GM18498 (cell line): Measurements from ENCODE around the gene SSBP3.

Experiments
- ATAC-seq: cut with Tn5 transposase; IDR thresholded peaks from one replicate; pipeline ENCODE4 v1.9.1; 2021; ENCODE audit warnings: mild to moderate bottlenecking, moderate library complexity; ENCODE audit not compliant: unreplicated experiment

SSBP3 gene

DNA sequence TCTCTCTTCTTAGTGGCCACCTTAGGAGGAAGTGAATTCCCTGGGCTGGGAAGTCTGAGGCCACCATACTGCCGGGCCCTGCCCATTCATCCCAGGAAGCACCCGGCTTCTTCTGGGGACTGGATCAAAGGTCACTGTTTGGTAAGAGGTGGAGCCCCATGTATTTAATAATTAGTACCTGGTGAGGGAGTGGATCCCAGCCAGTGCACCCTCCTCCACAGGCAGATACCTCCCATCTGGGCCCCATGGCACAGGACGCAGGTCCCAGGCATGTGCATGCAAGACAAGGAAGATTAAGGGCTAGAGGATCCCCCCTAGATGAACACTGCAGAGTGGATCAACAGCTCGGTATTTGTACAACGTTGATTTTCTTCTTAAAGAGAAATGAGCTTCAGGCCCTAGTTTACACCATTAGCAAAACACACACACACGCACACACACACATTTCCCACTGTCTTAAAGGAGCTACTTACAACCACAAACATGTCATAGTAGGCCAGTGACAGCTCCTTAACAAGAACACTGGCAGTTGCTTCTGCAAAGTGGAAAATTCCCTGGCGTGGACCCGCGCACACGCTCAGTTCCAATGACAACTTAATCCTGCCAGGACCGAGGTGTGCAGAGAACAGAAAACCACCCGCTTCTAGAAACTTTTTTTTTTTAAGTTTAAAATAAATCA, 115.5 kb downstream of the SSBP3 start:
- ATAC-seq, result no peak

DNA sequence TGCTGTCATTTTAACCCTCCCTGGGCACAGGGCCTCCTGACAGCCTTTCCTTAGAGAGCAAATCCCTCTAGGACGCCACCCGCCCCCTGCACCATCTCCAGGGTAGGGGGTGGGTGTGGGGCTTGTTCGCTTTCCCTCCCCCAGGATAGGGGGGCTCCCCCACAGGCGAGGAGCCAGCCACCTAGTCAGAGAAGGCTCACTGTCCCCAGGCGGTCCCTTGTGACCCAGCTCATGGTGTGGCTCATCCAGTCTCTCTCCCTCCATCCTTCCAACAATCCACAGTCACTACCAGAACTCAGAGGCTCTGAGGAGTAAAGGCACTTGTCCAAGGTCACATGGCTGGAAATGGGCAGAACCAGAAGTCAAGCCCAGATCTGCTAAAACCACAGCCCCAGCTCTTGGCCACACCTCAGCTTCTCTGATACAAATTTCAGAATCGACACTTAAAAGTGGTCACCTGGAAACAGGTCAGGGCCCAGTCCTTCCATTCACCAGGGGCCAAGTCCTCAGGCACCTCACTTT, 116.4 kb downstream of the SSBP3 start:
- ATAC-seq, result no peak

DNA sequence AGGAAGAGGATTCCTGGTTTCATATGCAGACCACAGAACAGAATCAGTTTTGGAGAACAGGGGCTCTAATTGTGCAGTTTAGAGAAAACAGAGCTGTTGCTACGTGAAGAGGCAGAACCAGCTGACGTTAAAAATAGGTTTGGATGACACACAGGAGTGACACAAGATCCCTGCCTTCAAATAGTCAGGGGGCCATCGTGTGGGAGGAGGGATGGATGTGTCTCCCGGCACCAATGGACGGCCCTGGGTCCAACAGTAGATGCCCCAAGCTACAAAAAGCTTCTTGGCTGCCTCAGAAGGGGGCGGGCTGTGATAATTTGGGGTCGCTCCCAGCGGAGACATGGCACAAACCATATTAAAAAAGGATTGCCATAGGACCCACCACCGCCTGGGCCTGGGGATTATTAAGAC, 118.4 kb downstream of the SSBP3 start:
- ATAC-seq, result no peak

DNA sequence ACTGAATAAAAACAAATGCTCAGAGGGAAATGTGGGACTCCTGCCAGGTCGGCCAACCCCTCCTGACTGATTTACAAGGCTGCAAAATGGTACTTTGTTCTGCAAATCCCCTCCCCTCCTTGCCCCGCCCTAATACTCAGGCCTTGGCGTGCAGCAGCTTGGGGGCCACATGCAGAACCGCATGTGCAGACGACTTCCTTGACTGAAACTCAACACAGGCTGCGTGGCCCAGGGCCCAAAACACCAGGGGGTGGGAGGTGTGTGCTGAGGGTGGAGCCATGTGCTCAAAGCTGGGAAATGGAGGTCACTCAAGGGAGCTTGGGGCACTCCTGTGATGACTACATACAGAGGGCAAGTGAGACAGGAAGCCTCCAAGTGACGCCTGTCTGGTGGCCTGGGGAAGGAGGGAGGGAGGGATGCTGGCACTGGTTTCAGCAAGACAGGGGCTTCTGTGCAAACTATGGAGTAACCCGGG, 119.0 kb downstream of the SSBP3 start:
- ATAC-seq, result no peak

DNA sequence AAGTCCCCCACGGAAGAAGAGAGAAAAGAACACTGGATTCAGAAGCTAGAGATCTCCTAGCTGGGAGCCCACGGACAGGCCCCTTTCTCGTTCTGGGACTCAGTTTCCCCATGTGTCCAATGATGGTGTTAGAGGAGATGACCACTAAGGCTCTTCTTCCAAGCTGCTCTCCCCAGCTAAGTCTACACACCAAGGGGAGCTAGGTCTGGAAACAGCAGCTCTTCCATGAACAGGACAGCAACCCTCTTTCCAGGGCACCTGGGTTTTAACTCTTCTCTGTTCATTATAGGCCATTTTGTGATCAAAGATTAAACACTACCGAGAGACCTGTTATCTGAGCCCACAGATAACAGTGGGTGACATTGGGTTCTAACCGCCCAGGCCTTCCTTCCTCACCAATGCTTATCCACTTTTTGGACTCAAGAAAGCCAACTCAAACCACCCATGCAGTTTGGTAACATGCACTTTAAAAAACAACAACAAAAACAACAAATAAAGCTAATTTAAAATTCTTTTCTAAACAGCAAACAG, 120.3 kb downstream of the SSBP3 start:
- ATAC-seq, result no peak

DNA sequence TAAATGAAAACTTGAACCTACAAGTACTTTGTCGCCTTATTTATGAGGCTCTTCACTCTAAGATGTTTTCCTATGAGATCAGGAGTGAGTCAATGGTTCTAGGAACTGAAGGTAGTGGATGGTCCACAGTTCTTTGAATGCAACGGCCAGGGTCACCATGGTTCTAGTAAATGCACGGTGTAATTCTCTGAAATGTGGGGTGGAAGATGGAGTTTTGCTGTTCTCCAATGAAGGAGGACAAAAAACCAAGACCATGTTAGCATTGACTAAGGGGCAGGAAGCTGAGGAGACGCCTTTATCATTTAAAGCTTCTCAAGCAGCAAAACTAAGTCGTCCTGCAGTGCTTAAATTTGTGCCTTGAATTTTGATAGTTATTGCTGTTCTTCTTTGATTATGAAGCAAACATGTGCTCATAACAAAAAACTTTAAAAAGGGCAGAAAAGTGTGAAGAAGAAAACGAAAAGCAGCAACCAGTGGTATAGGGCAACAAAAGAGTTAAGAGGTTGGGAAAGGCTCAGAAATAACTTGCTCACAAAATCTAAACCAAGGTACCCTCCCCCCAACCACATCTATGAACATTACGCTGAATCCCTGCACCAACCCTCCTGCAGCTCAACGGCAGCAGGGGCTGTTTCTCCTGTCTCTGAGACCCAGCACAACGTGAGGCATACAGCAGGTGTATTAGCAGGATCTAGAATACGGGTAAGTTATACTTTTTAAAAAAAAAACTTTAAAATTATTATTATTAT, 121.2 kb downstream of the SSBP3 start:
- no peak for ATAC-seq

DNA sequence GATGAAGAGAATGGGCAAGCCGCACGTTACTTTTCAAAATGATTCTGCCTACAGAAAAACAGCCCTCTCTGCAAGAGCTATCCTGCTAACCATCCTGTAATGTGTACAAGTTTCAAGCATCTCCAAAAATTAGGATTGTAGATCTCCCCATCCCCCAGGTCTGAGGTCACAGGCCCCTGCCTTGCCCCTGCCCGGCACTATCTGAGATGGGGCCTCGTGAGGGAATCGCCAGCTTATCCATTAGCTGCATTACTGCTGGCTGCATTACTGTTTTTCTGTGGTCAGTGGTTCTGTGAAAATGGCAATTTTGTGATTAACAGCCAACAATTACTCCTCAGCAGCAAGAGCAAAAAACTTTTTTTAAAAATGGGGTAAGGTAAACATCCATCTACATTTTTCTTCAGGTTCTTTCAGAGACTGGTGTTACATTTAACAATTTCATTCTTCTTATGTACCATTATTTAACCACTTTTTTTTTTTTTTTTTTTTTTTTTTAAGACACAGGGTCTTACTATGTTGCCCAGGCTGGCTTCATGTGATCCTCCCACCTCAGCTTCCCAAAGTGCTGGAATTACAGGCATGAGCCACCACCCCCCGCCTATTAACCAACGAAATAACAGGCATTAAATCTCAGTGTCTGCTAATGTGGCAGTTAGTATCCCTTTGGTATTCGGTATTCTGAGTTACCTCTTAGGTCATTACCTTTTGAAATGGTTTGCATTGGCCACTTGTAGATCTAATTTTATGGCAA, 122.4 kb downstream of the SSBP3 start:
- no peak for ATAC-seq

DNA sequence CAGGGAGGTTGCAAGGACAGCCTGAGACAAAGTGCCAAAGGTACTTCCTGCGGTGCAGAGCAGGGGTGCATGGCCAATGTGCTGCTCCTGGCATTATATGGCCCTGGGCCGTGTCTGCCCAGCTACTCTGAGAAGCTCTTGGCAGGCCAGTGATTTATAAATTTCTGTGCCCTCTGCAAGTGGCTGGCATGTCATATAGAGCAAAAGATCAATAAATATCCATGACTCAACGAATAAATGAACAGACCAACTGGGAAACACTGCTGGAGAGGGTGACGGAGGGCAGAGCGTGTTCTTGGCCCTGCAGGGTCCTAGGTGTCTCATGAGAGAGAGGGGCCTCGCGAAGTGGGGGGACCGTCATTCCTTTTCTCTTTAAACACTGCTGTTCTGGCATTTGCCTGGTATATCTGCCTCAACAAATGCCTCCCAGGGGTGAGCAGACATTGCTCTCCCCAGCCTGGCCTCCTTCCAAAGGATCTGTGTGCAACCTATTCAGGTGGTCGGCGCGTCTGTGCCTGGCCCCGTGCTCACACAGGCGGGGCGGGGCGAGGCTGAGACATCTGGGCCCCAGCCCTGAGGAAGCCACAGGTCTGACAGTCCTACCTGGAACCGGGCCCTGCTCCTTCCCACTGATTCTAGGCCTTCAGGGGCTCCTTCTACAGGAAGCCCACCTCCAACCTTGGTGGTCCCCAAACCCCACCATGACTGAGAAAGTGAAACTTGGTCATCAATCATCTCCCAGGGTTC, 123.9 kb downstream of the SSBP3 start:
- ATAC-seq, result no peak

DNA sequence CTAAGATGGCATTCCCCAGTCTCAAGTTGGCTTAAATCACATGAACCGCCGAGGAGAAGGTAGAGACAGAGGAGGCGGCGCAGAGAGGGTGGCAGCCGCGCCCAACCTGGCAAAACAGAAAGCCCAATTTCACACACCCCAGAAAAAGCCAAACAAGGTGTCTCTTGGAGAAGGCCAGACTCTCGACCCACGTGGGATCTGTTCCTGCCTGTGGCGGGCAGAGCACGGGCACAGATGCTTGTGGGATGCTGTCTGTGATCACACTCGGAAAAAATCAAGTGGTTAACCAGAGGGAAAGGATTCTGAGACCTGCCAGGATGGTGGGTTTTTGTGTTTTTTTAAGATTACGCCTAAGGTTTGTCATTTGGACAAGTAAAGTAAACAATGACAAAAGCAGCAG, 125.5 kb downstream of the SSBP3 start:
- ATAC-seq, result no peak

DNA sequence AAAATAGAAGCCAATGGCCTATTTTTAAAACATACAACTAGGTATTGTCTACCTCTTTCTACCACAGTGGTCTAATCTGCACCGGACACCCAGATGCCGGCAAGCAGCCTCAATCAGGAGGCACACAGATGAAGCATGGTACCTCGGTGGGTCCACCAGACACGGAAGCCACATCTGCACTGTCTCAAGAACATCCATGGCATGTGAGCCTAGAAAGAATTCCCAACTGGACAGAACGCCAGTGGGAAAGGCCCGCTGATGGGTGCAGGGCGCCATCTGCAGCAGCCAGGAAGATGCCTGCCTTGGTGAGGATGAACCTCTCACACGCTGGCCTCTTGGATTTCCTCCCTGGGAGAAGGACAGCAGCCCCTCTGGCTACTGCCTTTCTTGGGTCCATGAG, 126.7 kb downstream of the SSBP3 start:
- ATAC-seq, result no peak

DNA sequence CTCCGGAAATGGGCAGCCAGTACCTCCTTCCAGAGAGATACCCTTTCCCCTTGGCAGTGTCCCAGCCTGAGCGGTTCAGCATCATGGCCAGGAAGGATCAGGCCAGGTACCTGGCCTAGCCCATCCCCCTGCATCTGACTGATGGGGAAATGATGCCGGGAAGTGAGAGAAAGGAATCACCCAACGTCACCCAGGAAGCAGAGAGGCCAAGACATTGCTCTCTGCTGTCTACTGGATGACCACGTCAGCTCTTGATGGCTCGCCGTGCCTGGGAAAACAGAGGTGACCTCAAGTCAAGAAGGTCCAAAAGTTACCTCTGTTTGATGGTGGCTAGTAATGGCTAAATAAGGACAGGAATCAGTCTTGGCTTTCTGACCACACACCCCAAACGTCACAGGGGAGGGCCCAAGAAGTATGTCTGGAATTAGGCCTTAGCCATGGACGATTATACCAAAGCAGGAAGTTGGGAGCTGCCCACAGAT, 127.2 kb downstream of the SSBP3 start:
- no peak for ATAC-seq

DNA sequence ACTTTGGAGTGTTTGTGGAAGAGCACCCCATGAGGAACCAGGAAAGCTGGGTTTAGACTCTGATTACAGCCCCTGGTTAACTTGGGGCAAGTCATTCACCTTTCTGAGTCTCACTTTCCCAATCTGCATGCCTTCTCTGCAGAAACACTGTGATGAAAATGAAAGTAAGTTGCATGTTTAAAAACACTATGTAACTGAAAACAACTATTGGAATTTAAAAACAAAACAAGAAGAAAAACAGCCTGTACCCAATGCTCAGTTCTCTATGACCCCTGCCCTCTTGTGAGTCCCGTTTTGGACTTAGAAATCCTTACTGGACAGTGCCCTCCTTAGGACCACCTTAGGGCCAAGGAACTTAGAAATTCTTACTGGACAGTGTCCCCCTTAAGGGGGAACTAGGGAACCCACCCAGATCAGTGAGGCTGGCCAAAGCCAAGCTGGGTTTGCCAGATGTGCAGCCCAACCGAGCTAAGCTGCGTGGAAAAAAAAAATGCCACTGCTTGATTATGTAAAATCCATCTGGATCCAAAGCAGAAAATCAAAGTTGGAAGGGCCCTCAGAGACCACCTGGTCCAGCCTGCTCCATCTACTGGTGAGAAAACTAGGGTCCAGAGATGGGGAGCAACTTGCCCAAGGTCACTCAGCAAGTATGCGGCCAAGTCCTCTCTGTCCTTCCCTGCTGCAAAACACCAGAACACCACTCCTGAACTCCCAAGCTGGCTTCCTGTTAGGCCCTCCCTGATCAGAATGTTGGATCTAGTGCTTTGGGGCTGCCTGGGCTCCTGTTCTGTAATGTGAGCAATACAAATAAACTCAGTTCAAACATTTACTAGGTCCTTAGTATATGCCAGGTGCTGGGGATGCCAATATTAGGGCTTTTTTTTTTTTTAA, 128.5 kb downstream of the SSBP3 start:
- ATAC-seq, result peak; percentile 56

DNA sequence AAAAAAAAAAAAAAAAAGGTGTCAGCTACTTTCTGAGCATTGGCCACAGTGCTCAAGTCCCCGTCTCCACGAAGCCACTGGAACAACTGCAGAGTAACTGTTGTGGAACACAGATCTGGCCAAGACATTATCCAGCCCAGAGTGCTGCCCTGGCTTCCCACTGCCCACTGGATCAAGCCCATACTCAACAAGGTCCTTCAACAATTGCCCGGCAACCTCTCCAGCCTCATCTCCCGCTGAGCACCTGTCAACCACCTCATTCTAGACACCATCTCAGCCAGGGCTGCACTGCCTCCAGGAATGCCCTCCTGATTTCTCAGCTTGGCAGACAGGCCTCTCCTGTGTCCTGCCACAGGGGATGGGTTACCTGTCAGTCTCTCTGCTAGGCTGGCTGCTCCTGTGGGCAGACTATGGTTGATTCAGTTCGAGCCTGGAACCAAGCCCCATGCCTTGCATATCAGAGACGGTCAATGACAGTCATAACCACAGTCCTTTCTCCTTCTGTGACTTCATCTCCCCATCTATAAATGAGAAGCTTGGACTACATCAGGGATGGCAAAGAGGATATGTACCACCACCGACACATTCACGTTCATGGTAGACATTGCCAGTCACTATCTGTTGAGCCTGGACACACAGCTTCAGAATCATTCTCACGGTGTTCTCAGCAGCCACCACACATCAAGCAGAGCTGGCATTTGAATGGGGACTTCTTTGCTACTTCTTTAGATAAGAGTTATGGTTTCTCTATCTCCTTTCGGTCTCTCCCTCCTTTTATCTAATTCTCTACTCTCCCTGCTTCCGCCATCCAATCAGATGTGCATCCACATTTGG, 129.4 kb downstream of the SSBP3 start:
- ATAC-seq, result peak; percentile 31

DNA sequence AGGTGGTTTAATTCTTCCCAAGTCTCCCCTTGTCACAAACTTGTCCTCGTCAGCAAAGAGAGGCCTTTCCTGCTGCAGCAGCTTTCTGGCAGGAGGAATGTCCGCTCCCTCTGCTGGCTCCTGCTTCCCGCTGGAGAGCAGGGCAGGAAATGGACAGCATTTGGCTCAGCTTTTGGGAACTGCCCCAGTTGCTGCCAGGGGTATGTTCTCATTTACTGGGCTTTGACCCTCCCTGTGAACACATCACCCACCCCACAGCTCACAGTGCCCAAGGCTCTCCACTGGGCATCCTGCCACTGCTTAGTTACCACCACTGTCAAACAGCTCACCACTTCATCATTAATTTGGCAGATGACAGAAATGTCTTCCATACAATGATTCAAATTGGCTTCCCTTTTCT, 130.8 kb downstream of the SSBP3 start:
- no peak for ATAC-seq

DNA sequence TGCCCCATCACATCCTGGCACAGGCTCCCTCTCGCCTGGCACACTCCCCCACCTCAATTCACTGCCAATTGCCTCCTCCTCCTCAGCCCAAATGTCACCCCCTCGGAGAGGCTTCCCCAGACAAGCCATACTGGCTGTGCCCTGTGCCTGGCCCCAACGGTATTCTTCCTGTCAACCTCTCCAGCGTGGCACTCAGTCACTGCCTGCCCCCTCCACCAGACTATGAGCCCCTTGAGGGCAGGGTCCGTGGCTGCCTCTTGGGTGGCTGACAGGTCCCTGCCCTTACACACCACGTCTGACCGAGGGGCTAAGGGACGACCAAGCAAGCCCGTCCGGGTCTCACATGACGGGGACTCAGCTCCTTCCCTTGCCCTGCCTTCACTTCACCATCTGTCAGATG, 131.3 kb downstream of the SSBP3 start:
- ATAC-seq, result no peak

DNA sequence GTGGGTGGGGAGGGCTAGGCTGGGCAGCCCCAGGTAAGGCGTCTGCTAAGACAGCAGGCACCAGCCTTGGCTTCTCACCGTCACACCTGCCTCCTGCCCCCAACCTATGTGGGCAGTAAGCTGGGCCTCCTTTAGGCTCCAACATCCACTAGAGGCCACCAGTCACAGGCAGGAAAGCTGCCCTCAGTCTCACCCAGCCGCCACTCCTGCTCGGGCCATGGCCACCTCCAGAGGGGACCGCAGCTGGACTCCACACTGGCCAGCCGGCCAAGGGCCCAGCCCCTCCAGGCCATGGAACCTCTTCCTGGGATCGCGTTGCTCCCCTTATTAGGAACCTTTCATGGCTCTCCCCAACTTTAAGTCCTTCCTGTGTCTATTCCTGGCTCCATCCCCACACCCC, 131.7 kb downstream of the SSBP3 start:
- no peak for ATAC-seq

DNA sequence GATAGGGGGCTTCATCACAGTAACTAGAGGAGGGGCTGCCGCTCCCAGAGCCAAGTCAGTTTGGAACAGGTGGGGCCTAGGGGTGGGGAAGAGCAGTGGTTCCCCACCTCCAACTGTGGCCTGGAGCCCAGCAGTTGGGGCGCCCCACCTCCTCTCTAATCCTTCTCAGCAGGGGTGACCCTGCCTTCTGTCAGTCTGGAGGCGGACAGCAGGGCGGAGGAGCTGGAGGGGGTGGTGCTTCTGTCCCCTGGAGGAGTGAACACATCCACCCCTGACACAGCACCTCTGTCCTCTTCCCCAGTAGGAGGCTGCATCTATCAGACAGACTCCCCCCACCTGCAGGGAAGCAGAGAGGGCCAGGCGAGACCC, 132.4 kb downstream of the SSBP3 start:
- ATAC-seq, result no peak

DNA sequence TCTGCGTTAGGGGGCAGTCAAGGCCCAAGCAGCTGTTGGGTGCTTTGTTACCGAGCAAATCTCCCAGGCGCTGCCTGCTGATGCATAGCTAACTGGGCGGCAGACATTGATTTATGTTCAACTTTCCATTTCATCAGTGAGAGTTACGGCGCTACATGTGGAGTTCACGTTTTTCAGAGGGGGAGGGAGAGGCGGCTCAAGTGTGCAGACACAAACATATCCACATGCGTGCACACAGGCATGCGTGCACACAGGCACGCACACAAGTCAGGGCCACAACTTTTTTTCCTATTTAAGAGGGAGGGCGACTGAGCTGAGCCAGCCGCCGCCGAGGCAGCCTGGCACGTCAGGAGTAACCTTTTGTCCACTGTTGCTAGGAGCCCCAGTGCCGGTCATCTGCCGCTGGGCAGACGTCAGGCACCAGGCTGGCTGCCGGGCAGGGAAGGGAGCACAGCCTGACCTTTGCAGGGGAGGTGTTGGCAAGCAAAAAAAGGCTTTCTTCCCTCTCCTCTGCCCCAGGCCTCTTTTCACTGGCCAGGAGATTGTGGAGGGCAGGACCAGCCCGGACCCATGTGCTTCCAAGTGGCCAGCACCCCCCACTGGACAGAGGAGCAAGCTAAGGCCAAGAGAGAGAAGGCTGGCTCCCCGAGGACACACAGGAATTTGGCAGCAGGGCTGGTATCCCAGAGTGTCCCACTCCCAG, 133.0 kb downstream of the SSBP3 start:
- no peak for ATAC-seq
